Fibroblast of lung (primary cell): Measurements from ENCODE around the gene NOB1. TPM values are rescaled to one million over a fixed set of nuclear protein-coding genes. Genes with fewer than 3 reads are reported as not detected.

Experiments used
- DNase-seq, 2 donors: peaks; one replicate each; pipeline versions ENCODE4 v3.0.0 to v3.0.0-alpha.2; 2010; ENCODE audit warnings: low read depth in 2 of 2
- H2AFZ ChIP-seq: 2 replicates; pipeline ENCODE4 v1.5.1; 2012; ENCODE audit warnings: low read length, control low read depth, inconsistent platforms
- H3K27ac ChIP-seq: 2 replicates; pipeline ENCODE4 v1.5.1; 2011; ENCODE audit warnings: low read length, control low read depth; ENCODE audit not compliant: insufficient read depth
- H3K27me3 ChIP-seq: 2 replicates; pipeline ENCODE4 v1.5.1; 2011; ENCODE audit warnings: mild to moderate bottlenecking, low read length; ENCODE audit not compliant: control insufficient read depth, insufficient read depth
- H3K36me3 ChIP-seq: 2 replicates; pipeline ENCODE4 v1.5.1; 2011; ENCODE audit warnings: low read length; ENCODE audit not compliant: control insufficient read depth, insufficient read depth
- H3K4me1 ChIP-seq: 2 replicates; pipeline ENCODE4 v1.5.1; 2011; ENCODE audit warnings: low read length; ENCODE audit not compliant: control insufficient read depth, insufficient read depth; ENCODE audit errors: extremely low read depth
- H3K4me2 ChIP-seq: 2 replicates; pipeline ENCODE4 v1.5.1; 2011; ENCODE audit warnings: low read length, control low read depth; ENCODE audit not compliant: insufficient read depth; ENCODE audit errors: extremely low read depth
- H3K4me3 ChIP-seq, 4 experiments: fragments of 200-600 bp in 1 of 4; sonication (generic) in 1 of 4; replicated peaks in 1 of 4; 2 replicates each; pipeline ENCODE4 v1.5.1; 2011 to 2016; ENCODE audit warnings: low read length in 4 of 4, low read depth in 3 of 4, mild to moderate bottlenecking in 3 of 4, control low read depth in 2 of 4, inconsistent platforms in 1 of 4, mixed read lengths in 1 of 4; ENCODE audit not compliant: insufficient read depth in 1 of 4; ENCODE audit errors: control extremely low read depth in 1 of 4
- H3K79me2 ChIP-seq: 2 replicates; pipeline ENCODE4 v1.5.1; 2012; ENCODE audit warnings: mild to moderate bottlenecking, low read length, inconsistent platforms; ENCODE audit not compliant: control insufficient read depth, insufficient read depth
- H3K9ac ChIP-seq: 2 replicates; pipeline ENCODE4 v1.5.1; 2011; ENCODE audit warnings: mild to moderate bottlenecking, low read length, control low read depth; ENCODE audit not compliant: insufficient read depth
- H3K9me3 ChIP-seq: 2 replicates; pipeline ENCODE4 v1.5.1; 2012; ENCODE audit warnings: low read depth, low read length; ENCODE audit not compliant: control insufficient read depth, insufficient read depth
- H4K20me1 ChIP-seq: 2 replicates; pipeline ENCODE4 v1.5.1; 2011; ENCODE audit warnings: low read length; ENCODE audit not compliant: control insufficient read depth, insufficient read depth; ENCODE audit errors: extremely low read depth
- CTCF ChIP-seq, 2 donors: IDR thresholded peaks in 1 of 2; conservative IDR thresholded peaks in 1 of 2; 1 replicate in 1 of 2; 2 replicates in 1 of 2; pipeline ENCODE4 v1.5.1; 2011 to 2012; ENCODE audit warnings: low read length in 2 of 2, control low read depth in 1 of 2, inconsistent platforms in 1 of 2, low read depth in 1 of 2, mild to moderate bottlenecking in 1 of 2
- EZH2 ChIP-seq: IDR thresholded peaks from 2 replicates; pipeline ENCODE4 v1.5.1; 2012; ENCODE audit warnings: low read length, control low read depth, mild to moderate bottlenecking; ENCODE audit errors: missing control alignments
- polyA plus RNA-seq, 2 donors: library from polyadenylated mRNA; depleted of rRNA in 1 of 2; stranded (reverse) in 1 of 2; unstranded in 1 of 2; fragments of >200 nt; gene quantifications; 2 replicates each; pipeline ENCODE4 v1.2.1, GENCODE V29; 2011 to 2012; ENCODE audit warnings: missing spikeins in 1 of 2
- total RNA-seq: library from RNA; depleted of rRNA; stranded (reverse); fragments of >200 nt; gene quantifications from 2 replicates; pipeline ENCODE4 v1.2.1, GENCODE V29; 2014

The NOB1 gene
- total and polyA plus RNA-seq, 2 donors (not counting 1 experiment from before 2014, with no cell fraction given), result 25.1 to 45.0 TPM

DNA sequence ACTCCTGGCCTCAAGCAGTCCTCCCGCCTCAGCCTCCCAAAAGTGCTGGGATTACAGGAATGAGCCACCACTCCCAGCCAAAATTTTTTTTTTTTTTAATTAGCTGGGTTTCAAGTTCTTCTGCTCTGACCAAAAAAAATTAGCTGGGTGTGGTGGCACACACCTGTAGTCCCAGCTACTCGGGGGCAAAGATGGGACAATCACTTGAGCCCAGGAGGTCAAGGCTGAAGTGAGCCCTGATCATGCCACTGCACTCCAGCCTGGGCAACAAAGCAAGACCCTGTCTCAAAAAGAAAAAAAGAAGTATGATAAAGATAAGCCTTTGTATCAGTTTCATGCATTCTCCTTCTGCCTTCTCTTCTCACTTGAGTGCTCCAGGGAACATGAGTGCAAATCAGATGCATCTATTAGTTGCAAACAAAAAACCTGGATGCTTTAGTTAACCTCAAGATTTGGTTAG lies 30.3 kb downstream of the NOB1 start:
- Histone ChIP-seq H3K27ac (no peak overlapping the region), H3K9ac (no peak overlapping the region), H3K4me1 (peaks cover 2% of the 10 kb centered on the region), H2AFZ (no peak overlapping the region), H3K9me3 (no peaks in the 10 kb centered on the region), H3K4me3 (peak overlapping the region; percentile 66 to 83 (median 78)), H4K20me1 (no peaks in the 10 kb centered on the region), H3K79me2 (peaks cover 60% of the 10 kb centered on the region), H3K4me2 (peak overlapping the region; percentile 88), H3K27me3 (no peaks in the 10 kb centered on the region), H3K36me3 (peaks cover 2% of the 10 kb centered on the region)
- no peak for TF ChIP-seq EZH2
- no peak for DNase-seq

DNA sequence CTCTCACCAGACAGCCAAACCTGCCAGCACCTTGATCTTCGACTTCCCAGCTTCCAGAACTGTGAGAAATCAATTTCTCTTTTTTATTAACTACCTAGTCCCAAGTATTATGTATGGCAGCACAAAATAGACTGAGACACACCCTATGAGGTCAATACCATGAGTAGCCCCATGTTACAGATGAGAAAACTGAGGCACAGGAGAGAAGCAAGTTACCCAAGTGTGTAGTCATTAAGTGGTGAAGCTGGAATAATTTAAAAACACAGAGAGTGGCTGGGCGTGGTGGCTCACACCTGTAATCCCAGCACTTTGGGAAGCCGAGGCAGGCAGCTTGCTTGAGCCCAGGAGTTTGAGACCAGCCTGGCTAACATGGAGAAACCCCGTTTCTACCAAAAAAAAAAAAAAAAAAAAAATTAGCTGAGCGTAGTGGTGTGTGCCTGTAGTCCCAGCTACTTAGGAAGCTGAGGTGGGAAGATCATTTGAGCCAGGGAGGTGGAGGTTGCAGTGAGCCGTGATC lies 33.2 kb downstream of the NOB1 start:
- no peak for DNase-seq
- Histone ChIP-seq H3K36me3 (peaks cover 15% of the 10 kb centered on the region), H2AFZ (no peak overlapping the region), H3K4me1 (peaks cover 2% of the 10 kb centered on the region), H3K9me3 (no peaks in the 10 kb centered on the region), H4K20me1 (no peaks in the 10 kb centered on the region), H3K27ac (no peak overlapping the region), H3K9ac (no peak overlapping the region), H3K4me2 (no peak overlapping the region), H3K79me2 (peaks cover 65% of the 10 kb centered on the region), H3K4me3 (no peak overlapping the region), H3K27me3 (no peaks in the 10 kb centered on the region)
- TF ChIP-seq EZH2, result no peak
- TF ChIP-seq CTCF (conservative IDR thresholded peaks at IDR 0.05 in 1 of 2, IDR thresholded peaks at IDR 0.05 in 1 of 2; ENCODE audit: low read depth in 1 of 2, low read length in 2 of 2), result no peak

DNA sequence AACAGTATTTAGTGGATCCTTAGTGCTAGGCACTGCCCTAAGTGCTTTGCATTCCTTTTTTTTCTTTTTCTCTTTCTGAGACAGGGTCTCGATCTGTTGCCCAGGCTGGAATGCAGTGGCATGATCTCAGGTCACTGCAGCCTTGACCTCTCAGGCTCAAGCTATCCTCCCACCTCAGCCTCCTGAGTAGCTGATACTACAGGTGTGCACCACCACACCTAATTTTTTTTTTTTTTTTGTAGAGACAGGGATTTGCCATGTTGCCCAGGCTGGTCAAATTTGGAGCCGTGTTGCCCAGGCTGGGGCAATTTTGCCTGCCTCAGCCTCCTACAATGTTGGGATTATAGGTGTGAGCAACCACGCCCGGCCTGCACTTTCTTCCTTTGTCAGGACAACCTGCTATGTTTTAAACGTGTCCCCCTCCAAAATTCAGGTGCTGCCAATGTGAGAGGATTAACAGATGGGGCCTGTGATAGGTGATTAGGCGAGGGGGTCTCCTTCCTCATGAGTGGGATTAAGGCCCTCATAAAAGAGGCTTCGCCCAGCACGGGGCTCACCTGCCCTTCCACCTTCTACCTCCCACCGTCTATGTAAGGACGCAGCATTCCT lies 33.8 kb downstream of the NOB1 start:
- Histone ChIP-seq H3K79me2 (peaks cover 63% of the 10 kb centered on the region), H3K9me3 (no peaks in the 10 kb centered on the region), H2AFZ (no peak overlapping the region), H4K20me1 (no peaks in the 10 kb centered on the region), H3K4me2 (no peak overlapping the region), H3K36me3 (peaks cover 16% of the 10 kb centered on the region), H3K4me1 (peaks cover 2% of the 10 kb centered on the region), H3K27ac (no peak overlapping the region), H3K9ac (no peak overlapping the region), H3K4me3 (no peak overlapping the region), H3K27me3 (no peaks in the 10 kb centered on the region)
- TF ChIP-seq CTCF (conservative IDR thresholded peaks at IDR 0.05 in 1 of 2, IDR thresholded peaks at IDR 0.05 in 1 of 2; ENCODE audit: low read depth in 1 of 2, low read length in 2 of 2) (no peak), EZH2 (no peak)
- DNase-seq, result no peak
